ENCODE measurements around the gene ZBTB20. TPM values are rescaled to one million over a fixed set of nuclear protein-coding genes. Genes with fewer than 3 reads are reported as not detected.

ZBTB20 gene
- total and polyA plus RNA-seq, 10 donors: 0.32 to 89.7 (median 71.8) TPM

DNA sequence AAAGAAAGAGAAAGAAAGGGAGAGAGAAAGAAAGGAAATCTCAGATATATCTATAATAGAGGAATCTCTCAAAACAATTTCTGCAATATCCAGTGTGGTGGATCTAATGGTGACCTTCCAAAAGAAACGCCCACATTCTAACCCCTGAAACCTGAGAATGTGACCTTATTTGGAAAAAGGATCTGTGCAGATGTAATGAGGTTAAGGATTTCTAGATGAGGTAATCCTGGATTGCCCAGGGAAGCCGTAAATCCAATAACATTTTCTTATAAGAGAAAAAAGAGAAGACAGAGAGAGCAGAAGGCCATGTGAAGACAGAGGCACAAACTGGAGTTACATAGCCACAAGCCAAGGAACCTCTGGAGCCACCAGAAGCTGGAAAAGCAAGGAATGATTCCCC, 307.6 kb downstream of the ZBTB20 start:
- TF ChIP-seq POLR2A (IDR thresholded peaks at IDR 0.05): no peak
- no peak for TF ChIP-seq POLR2AphosphoS5 (IDR thresholded peaks at IDR 0.05)
- TF ChIP-seq, protein P1, sequence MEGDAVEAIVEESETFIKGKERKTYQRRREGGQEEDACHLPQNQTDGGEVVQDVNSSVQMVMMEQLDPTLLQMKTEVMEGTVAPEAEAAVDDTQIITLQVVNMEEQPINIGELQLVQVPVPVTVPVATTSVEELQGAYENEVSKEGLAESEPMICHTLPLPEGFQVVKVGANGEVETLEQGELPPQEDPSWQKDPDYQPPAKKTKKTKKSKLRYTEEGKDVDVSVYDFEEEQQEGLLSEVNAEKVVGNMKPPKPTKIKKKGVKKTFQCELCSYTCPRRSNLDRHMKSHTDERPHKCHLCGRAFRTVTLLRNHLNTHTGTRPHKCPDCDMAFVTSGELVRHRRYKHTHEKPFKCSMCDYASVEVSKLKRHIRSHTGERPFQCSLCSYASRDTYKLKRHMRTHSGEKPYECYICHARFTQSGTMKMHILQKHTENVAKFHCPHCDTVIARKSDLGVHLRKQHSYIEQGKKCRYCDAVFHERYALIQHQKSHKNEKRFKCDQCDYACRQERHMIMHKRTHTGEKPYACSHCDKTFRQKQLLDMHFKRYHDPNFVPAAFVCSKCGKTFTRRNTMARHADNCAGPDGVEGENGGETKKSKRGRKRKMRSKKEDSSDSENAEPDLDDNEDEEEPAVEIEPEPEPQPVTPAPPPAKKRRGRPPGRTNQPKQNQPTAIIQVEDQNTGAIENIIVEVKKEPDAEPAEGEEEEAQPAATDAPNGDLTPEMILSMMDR (IDR thresholded peaks at IDR 0.05 in 8 of 11, conservative IDR thresholded peaks at IDR 0.05 in 3 of 11): no peak
- WGBS, 5 donors: 81 to 96% (median 90%) methylated on average over 2 of the region's 2 CpGs
- Histone ChIP-seq H3K27me3 (replicated peaks in 1 of 7) (no peaks in the 10 kb centered on the region), H3K36me3 (peaks cover 0 to 8% (median 0%) of the 10 kb centered on the region in 6 donors), H3K4me3 (no peak overlapping the region), H3K4me1 (no peaks in the 10 kb centered on the region), H3K27ac (no peak overlapping the region), H3K9me3 (no peaks in the 10 kb centered on the region)
- DNase-seq: no peak
- intact Hi-C loops (cut with DNase I; ENCODE audit: low total_unique reads): no loop called here

- H3K4me1 ChIP-seq: no peaks in the 10 kb centered on the region
- TF ChIP-seq POLR2A (IDR thresholded peaks at IDR 0.05) (no peak), POLR2AphosphoS5 (IDR thresholded peaks at IDR 0.05) (no peak)
- TF ChIP-seq, protein P1 (IDR thresholded peaks at IDR 0.05 in 8 of 11, conservative IDR thresholded peaks at IDR 0.05 in 3 of 11): no peak
- no peaks in the 10 kb centered on the region for H3K27me3 ChIP-seq (replicated peaks in 1 of 7)
- no peaks in the 10 kb centered on the region for H3K9me3 ChIP-seq
- no peak overlapping the region for H3K4me3 ChIP-seq
- no peak overlapping the region for H3K27ac ChIP-seq
- H3K36me3 ChIP-seq: peaks cover 0 to 8% (median 0%) of the 10 kb centered on the region in 6 donors
- WGBS, 5 donors: 68 to 100% (median 98%) methylated on average over 2 of the region's 2 CpGs
- intact Hi-C loops (cut with DNase I; ENCODE audit: low total_unique reads): no loop called here
- DNase-seq: no peak
These were observed 309.1 kb downstream of the ZBTB20 start for GRCh38 chr3:114838025-114838424.

- Histone ChIP-seq H3K27me3 (replicated peaks in 1 of 7) (no peaks in the 10 kb centered on the region), H3K4me3 (no peak overlapping the region), H3K27ac (no peak overlapping the region), H3K9me3 (no peaks in the 10 kb centered on the region), H3K36me3 (peaks cover 0 to 8% (median 0%) of the 10 kb centered on the region in 6 donors), H3K4me1 (no peaks in the 10 kb centered on the region)
- TF ChIP-seq POLR2AphosphoS5 (IDR thresholded peaks at IDR 0.05) (no peak), POLR2A (IDR thresholded peaks at IDR 0.05) (no peak)
- TF ChIP-seq, protein P1 (IDR thresholded peaks at IDR 0.05 in 8 of 11, conservative IDR thresholded peaks at IDR 0.05 in 3 of 11): no peak
- 76 to 81% (median 79%) methylated on average over 7 of the region's 7 CpGs for WGBS, 5 donors
- intact Hi-C loops (cut with DNase I; ENCODE audit: low total_unique reads): no loop called here
- no peak for DNase-seq
These were observed 312.7 kb downstream of the ZBTB20 start for GRCh38 chr3:114834175-114834940.

GRCh38 chr3:114831861-114832260, 315.2 kb downstream of the ZBTB20 start:
- Histone ChIP-seq H3K4me1 (no peaks in the 10 kb centered on the region), H3K9me3 (no peaks in the 10 kb centered on the region), H3K27ac (no peak overlapping the region), H3K27me3 (replicated peaks in 1 of 7) (no peaks in the 10 kb centered on the region), H3K4me3 (no peak overlapping the region), H3K36me3 (peaks cover 0 to 1% (median 0%) of the 10 kb centered on the region in 6 donors)
- no peak for TF ChIP-seq POLR2A (IDR thresholded peaks at IDR 0.05)
- TF ChIP-seq POLR2AphosphoS5 (IDR thresholded peaks at IDR 0.05): no peak
- TF ChIP-seq, protein P1 (IDR thresholded peaks at IDR 0.05 in 8 of 11, conservative IDR thresholded peaks at IDR 0.05 in 3 of 11): no peak
- intact Hi-C loops (cut with DNase I; ENCODE audit: low total_unique reads): no loop called here
- DNase-seq: no peak
- WGBS, 5 donors: 95 to 98% (median 96%) methylated on average over 1 of the region's 1 CpG

Measured in spleen (tissue), 11 donors.